Spleen (tissue), 11 donors: Measurements from ENCODE around the gene SEC61B. TPM values are rescaled to one million over a fixed set of nuclear protein-coding genes. Genes with fewer than 3 reads are reported as not detected.

Experiments
- DNase-seq: peaks from one replicate; pipeline ENCODE4 v3.0.0-alpha.2; 2020
- H3K27ac ChIP-seq, 8 donors: fragments of 200-600 bp; sonication (generic) in 7 of 8; 1 replicate in 4 of 8; 2 replicates in 4 of 8; pipeline versions ENCODE4 v1.5.0 to v1.8.0; 2016 to 2021; ENCODE audit warnings: inconsistent platforms in 4 of 8, mild to moderate bottlenecking in 4 of 8, moderate library complexity in 1 of 8
- H3K27me3 ChIP-seq, 7 donors: fragments of 200-600 bp; sonication (generic) in 6 of 7; replicated peaks in 1 of 7; 1 replicate in 4 of 7; 2 replicates in 3 of 7; pipeline versions ENCODE4 v1.5.0 to v1.8.0; 2016 to 2021; ENCODE audit warnings: inconsistent platforms in 3 of 7, mild to moderate bottlenecking in 1 of 7
- H3K36me3 ChIP-seq, 6 donors: fragments of 200-600 bp; sonication (generic) in 5 of 6; 1 replicate in 4 of 6; 2 replicates in 2 of 6; pipeline versions ENCODE4 v1.5.0 to v1.8.0; 2016 to 2021; ENCODE audit warnings: inconsistent platforms in 2 of 6
- H3K4me1 ChIP-seq, 6 donors: fragments of 200-600 bp; sonication (generic) in 5 of 6; 1 replicate in 3 of 6; 2 replicates in 3 of 6; pipeline versions ENCODE4 v1.5.0 to v1.8.0; 2016 to 2021; ENCODE audit warnings: inconsistent platforms in 3 of 6
- H3K4me3 ChIP-seq, 8 donors: fragments of 200-600 bp; sonication (generic) in 7 of 8; 1 replicate in 4 of 8; 2 replicates in 4 of 8; pipeline versions ENCODE4 v1.5.0 to v1.8.0; 2016 to 2021; ENCODE audit warnings: inconsistent platforms in 4 of 8, mild to moderate bottlenecking in 4 of 8, moderate library complexity in 2 of 8
- H3K9me3 ChIP-seq, 8 donors: fragments of 200-600 bp; sonication (generic) in 7 of 8; 1 replicate in 4 of 8; 2 replicates in 4 of 8; pipeline versions ENCODE4 v1.5.0 to v1.8.0; 2016 to 2021; ENCODE audit warnings: inconsistent platforms in 4 of 8
- CTCF ChIP-seq, 11 experiments: fragments of 200-600 bp in 7 of 11; fragments of 450-650 bp in 4 of 11; sonication (generic) in 4 of 11; IDR thresholded peaks in 8 of 11; conservative IDR thresholded peaks in 3 of 11; 1 replicate in 7 of 11; 2 replicates in 4 of 11; pipeline versions ENCODE4 v1.4.0 to v1.8.0; 2016 to 2021; ENCODE audit warnings: antibody characterized with exemption in 11 of 11, inconsistent platforms in 4 of 11, mild to moderate bottlenecking in 1 of 11
- POLR2A ChIP-seq, 3 donors: fragments of 450-650 bp; IDR thresholded peaks; one replicate each; pipeline ENCODE4 v1.5.1; 2017; ENCODE audit warnings: antibody characterized with exemption in 3 of 3, mild to moderate bottlenecking in 1 of 3
- POLR2AphosphoS5 ChIP-seq, 3 donors: sonication (generic); formaldehyde crosslinking; IDR thresholded peaks; one replicate each; pipeline ENCODE4 v1.5.1; 2017; ENCODE audit warnings: antibody characterized with exemption in 3 of 3
- WGBS, 5 donors: extraction: QIAGEN DNeasy Blood & Tissue Kit in 3 of 5; methylation state at CpG; one replicate each; pipeline versions ENCODE4 v1.1.5 to v1.1.7; 2013 to 2018; 5-methylcytosine and 5-hydroxymethylcytosine counted together
- intact Hi-C: fragments of 100-400 bp; cut with DNase I; formaldehyde crosslinking; loops from one replicate; pipeline ENCODE4 v1.15.0; 2023; ENCODE audit warnings: low total_unique reads
- polyA plus RNA-seq, 3 donors: library from polyadenylated mRNA; stranded (reverse); fragments of 200-250 nt; gene quantifications; one replicate each; pipeline ENCODE4 v1.2.1, GENCODE V29; 2013
- total RNA-seq, 7 donors: library from RNA; depleted of rRNA in 3 of 7; stranded (reverse); fragments of >200 nt in 3 of 7; fragmentation: NEBNext Ultra II Directional in 4 of 7; extraction: Animal tissue kit (Norgen Biotek cat#: 25700) in 4 of 7; gene quantifications; one replicate each; pipeline versions ENCODE4 v1.1.0 to v1.2.1, GENCODE V29; 2016 to 2021
- donor health status: healthy with polysubstance abuse.
- donor health status: DM: no; HTN: no; CAD: no; lungs with moderate emphysema.
- donor health status: DM: no; HTN: no; CAD: no.
- donor health status: Bipolar disorder and iron deficiency.
- donor health status: healthy.
- donor health status: DM: no; HTN: no; CAD: no.
- donor health status: DM: yes; HTN: yes; CAD: no.

Gene SEC61B
- total and polyA plus RNA-seq, 10 donors: 70.4 to 244 (median 96.8) TPM

- H3K4me3 ChIP-seq: no peak overlapping the region
- no peak overlapping the region for H3K27ac ChIP-seq
- TF ChIP-seq POLR2A (IDR thresholded peaks at IDR 0.05) (no peak), POLR2AphosphoS5 (IDR thresholded peaks at IDR 0.05) (no peak)
- no peaks in the 10 kb centered on the region for H3K4me1 ChIP-seq
- intact Hi-C loops: no loop called here
- no peaks in the 10 kb centered on the region for H3K36me3 ChIP-seq
- no peaks in the 10 kb centered on the region for H3K9me3 ChIP-seq
- H3K27me3 ChIP-seq: no peaks in the 10 kb centered on the region
- no peak for DNase-seq
- 83 to 92% (median 84%) methylated on average over 5 of the region's 5 CpGs for WGBS, 5 donors
Observed at GRCh38 chr9:99201603-99202002, 20.5 kb upstream of the SEC61B start.

GRCh38 chr9:99210572-99210971 lies 11.5 kb upstream of the SEC61B start:
- DNase-seq: no peak
- Histone ChIP-seq H3K27ac (no peak overlapping the region), H3K9me3 (peaks cover 0 to 20% (median 3%) of the 10 kb centered on the region in 8 donors), H3K27me3 (no peaks in the 10 kb centered on the region), H3K36me3 (peaks cover 0 to 11% (median 0%) of the 10 kb centered on the region in 6 donors), H3K4me3 (no peak overlapping the region), H3K4me1 (peaks cover 0 to 9% (median 0%) of the 10 kb centered on the region in 6 donors)
- TF ChIP-seq CTCF (IDR thresholded peaks at IDR 0.05 in 8 of 11, conservative IDR thresholded peaks at IDR 0.05 in 3 of 11) (no peak), POLR2A (IDR thresholded peaks at IDR 0.05) (no peak), POLR2AphosphoS5 (IDR thresholded peaks at IDR 0.05) (no peak)
- intact Hi-C loops: no loop called here

- 60 to 100% (median 92%) methylated on average over 1 of the region's 1 CpG for WGBS, 5 donors
- TF ChIP-seq CTCF (IDR thresholded peaks at IDR 0.05 in 8 of 11, conservative IDR thresholded peaks at IDR 0.05 in 3 of 11): no peak
- TF ChIP-seq POLR2A (IDR thresholded peaks at IDR 0.05): no peak
- no peak for TF ChIP-seq POLR2AphosphoS5 (IDR thresholded peaks at IDR 0.05)
- no peak for DNase-seq
- peaks cover 0 to 11% (median 0%) of the 10 kb centered on the region in 6 donors for H3K4me1 ChIP-seq
- intact Hi-C loops: no loop called here
- H3K9me3 ChIP-seq: peaks cover 0 to 20% (median 3%) of the 10 kb centered on the region in 8 donors
- H3K27ac ChIP-seq: no peak overlapping the region
- H3K36me3 ChIP-seq: peaks cover 0 to 18% (median 0%) of the 10 kb centered on the region in 6 donors
- H3K27me3 ChIP-seq: no peaks in the 10 kb centered on the region
- no peak overlapping the region for H3K4me3 ChIP-seq
Observed at GRCh38 chr9:99211746-99212145, 10.3 kb upstream of the SEC61B start.

GRCh38 chr9:99213197-99213596 lies 8.9 kb upstream of the SEC61B start:
- H3K27ac ChIP-seq: no peak overlapping the region
- H3K27me3 ChIP-seq: no peaks in the 10 kb centered on the region
- intact Hi-C loops: no loop called here
- peaks cover 0 to 14% (median 3%) of the 10 kb centered on the region in 8 donors for H3K9me3 ChIP-seq
- TF ChIP-seq POLR2A (IDR thresholded peaks at IDR 0.05) (no peak), POLR2AphosphoS5 (IDR thresholded peaks at IDR 0.05) (no peak), CTCF (IDR thresholded peaks at IDR 0.05 in 8 of 11, conservative IDR thresholded peaks at IDR 0.05 in 3 of 11) (no peak)
- no peak overlapping the region for H3K4me3 ChIP-seq
- 31 to 61% (median 41%) methylated on average over 1 of the region's 1 CpG for WGBS, 5 donors
- H3K36me3 ChIP-seq: peaks cover 0 to 33% (median 9%) of the 10 kb centered on the region in 6 donors
- DNase-seq: no peak
- H3K4me1 ChIP-seq: peaks cover 0 to 25% (median 4%) of the 10 kb centered on the region in 6 donors

- Histone ChIP-seq H3K9me3 (peaks cover 0 to 2% (median 0%) of the 10 kb centered on the region in 8 donors), H3K4me1 (peaks cover 16 to 54% (median 30%) of the 10 kb centered on the region in 6 donors), H3K4me3 (no peak overlapping the region), H3K27ac (no peak overlapping the region), H3K27me3 (no peaks in the 10 kb centered on the region), H3K36me3 (peaks cover 0 to 39% (median 12%) of the 10 kb centered on the region in 6 donors)
- WGBS, 5 donors: 89 to 100% (median 95%) methylated on average over 1 of the region's 1 CpG
- intact Hi-C loops: no loop called here
- no peak for DNase-seq
- no peak for TF ChIP-seq POLR2AphosphoS5 (IDR thresholded peaks at IDR 0.05)
- no peak for TF ChIP-seq POLR2A (IDR thresholded peaks at IDR 0.05)
- no peak for TF ChIP-seq CTCF (IDR thresholded peaks at IDR 0.05 in 8 of 11, conservative IDR thresholded peaks at IDR 0.05 in 3 of 11)
Observed at GRCh38 chr9:99216073-99216472, 6.0 kb upstream of the SEC61B start.
